ENCODE results near the gene DISP2.
A peak's percentile ranks its signal among the peaks of the same experiment; 100 is the strongest.

Gene DISP2

GRCh38 chr15:40323239-40323952 is 34.6 kb upstream of the DISP2 start, which contains the start of gene INAFM2:
Gene INAFM2 (plus strand): TSS chr15:40323692. CDS start chr15:40324056, 364 bp downstream.
- peaks cover 0 to 10% of the 10 kb centered on the region in 2 experiments; a peak in 1 of 3 replicates for H3K36me3 ChIP-seq (ENCODE audit: control insufficient read depth in 2 of 2, insufficient read depth in 1 of 2, low read length in 2 of 2)
- peak within 1 kb of the TSS; percentile 81; the same call in 1 of the 2 replicates for H3K27ac ChIP-seq (ENCODE audit: extremely low read depth, low read depth, low read length)
- no peaks in the 10 kb centered on the region for H3K9me3 ChIP-seq (ENCODE audit: control insufficient read depth, insufficient read depth, low read depth, low read length)
- ChIA-PET CTCF (interaction anchor here (0.7 to 5.2 kb wide), 7 partner anchors 9 to 286 kb away, joined by 4 to 64 read pairs (median 5); no protein-coding TSS in a partner anchor), POLR2A (interaction anchor here (0.6 to 1.5 kb wide), 12 partner anchors 9 to 361 kb away, joined by 3 to 8 read pairs (median 3); partner anchors contain the start of genes CCDC32, IVD and KNSTRN)
- H3K4me1 ChIP-seq (ENCODE audit: control insufficient read depth, insufficient read depth, low read length) = peaks cover 13% of the 10 kb centered on the region; the same call in 1 of the 2 replicates
- H3K4me3 ChIP-seq (ENCODE audit: low read depth, low read length) = peak within 1 kb of the TSS; percentile 70
- TF ChIP-seq REPIN1 (tag by site-specific recombination; IDR thresholded peaks at IDR 0.05; ENCODE audit: low read depth) (no peak), ZNF26 (tag by site-specific recombination; IDR thresholded peaks at IDR 0.05) (no peak), ZNF501 (tag by site-specific recombination; IDR thresholded peaks at IDR 0.05) (no peak), ZNF654 (tag by site-specific recombination; IDR thresholded peaks at IDR 0.05; ENCODE audit: low read depth) (no peak), ZXDB (tag by site-specific recombination; IDR thresholded peaks at IDR 0.05) (peak; percentile 85), SP7 (tag by site-specific recombination; IDR thresholded peaks at IDR 0.05) (peak; percentile 70; the same call in 1 of the 2 replicates), ZNF792 (tag by site-specific recombination; IDR thresholded peaks at IDR 0.05) (no peak), ZNF776 (tag by site-specific recombination; IDR thresholded peaks at IDR 0.05; ENCODE audit: borderline replicate concordance) (no peak), ZNF175 (tag by site-specific recombination; IDR thresholded peaks at IDR 0.05) (no peak), ZNF416 (tag by site-specific recombination; IDR thresholded peaks at IDR 0.05) (no peak), MYNN (tag by site-specific recombination; IDR thresholded peaks at IDR 0.05; ENCODE audit: borderline replicate concordance) (no peak), SP2 (tag by site-specific recombination; IDR thresholded peaks at IDR 0.05) (peak; percentile 81), ZNF274 (IDR thresholded peaks at IDR 0.05; ENCODE audit: low read length) (no peak), ZNF274 (tag by site-specific recombination; IDR thresholded peaks at IDR 0.05; ENCODE audit: borderline replicate concordance) (no peak), ZNF561 (tag by site-specific recombination; IDR thresholded peaks at IDR 0.05; ENCODE audit: borderline replicate concordance) (peak; percentile 61; the same call in 1 of the 2 replicates), PRDM6 (tag by site-specific recombination; IDR thresholded peaks at IDR 0.05) (no peak), ZNF341 (tag by site-specific recombination; IDR thresholded peaks at IDR 0.05; ENCODE audit: low read depth) (peak; percentile 97), SETDB1 (IDR thresholded peaks at IDR 0.05; ENCODE audit: insufficient read length, low read length) (peak; percentile 63), ELK4 (IDR thresholded peaks at IDR 0.05; ENCODE audit: borderline replicate concordance, low read depth, low read length) (peak; percentile 73; the same call in 1 of the 2 replicates), ZNF548 (tag by site-specific recombination; IDR thresholded peaks at IDR 0.05) (no peak), ZNF391 (tag by site-specific recombination; IDR thresholded peaks at IDR 0.05; ENCODE audit: borderline replicate concordance, low read depth) (no peak), ZNF510 (tag by site-specific recombination; IDR thresholded peaks at IDR 0.05; ENCODE audit: insufficient replicate concordance) (no peak), ZNF660 (tag by site-specific recombination; IDR thresholded peaks at IDR 0.05) (peak; percentile 52; the same call in 1 of the 2 replicates), GLIS1 (tag by site-specific recombination; IDR thresholded peaks at IDR 0.05) (peak; percentile 91), PBX3 (CRISPR knock-in tag; IDR thresholded peaks at IDR 0.05) (no peak), ZBTB11 (tag by site-specific recombination; conservative IDR thresholded peaks at IDR 0.05; ENCODE audit: low read depth) (peak; percentile 31; the same call in 1 of the 2 replicates)
- TF ChIP-seq, protein P1, sequence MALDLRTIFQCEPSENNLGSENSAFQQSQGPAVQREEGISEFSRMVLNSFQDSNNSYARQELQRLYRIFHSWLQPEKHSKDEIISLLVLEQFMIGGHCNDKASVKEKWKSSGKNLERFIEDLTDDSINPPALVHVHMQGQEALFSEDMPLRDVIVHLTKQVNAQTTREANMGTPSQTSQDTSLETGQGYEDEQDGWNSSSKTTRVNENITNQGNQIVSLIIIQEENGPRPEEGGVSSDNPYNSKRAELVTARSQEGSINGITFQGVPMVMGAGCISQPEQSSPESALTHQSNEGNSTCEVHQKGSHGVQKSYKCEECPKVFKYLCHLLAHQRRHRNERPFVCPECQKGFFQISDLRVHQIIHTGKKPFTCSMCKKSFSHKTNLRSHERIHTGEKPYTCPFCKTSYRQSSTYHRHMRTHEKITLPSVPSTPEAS (tag by site-specific recombination; IDR thresholded peaks at IDR 0.05) = no peak

Data from HEK293 (cell line).